Brain microvascular endothelial cell (primary cell): Measurements from ENCODE around the gene MRPL28.

ENCODE experiments used
- DNase-seq: peaks from one replicate; pipeline ENCODE4 v3.0.0-alpha.2; 2020
- H3K27ac ChIP-seq: fragments of 250-450 bp; sonication (Bioruptor Pico); 2 replicates; pipeline ENCODE4 v1.5.1; 2020; ENCODE audit warnings: mild to moderate bottlenecking, moderate library complexity
- H3K27me3 ChIP-seq: fragments of 250-450 bp; sonication (Bioruptor Pico); replicated peaks from 2 replicates; pipeline ENCODE4 v1.5.1; 2020; ENCODE audit warnings: mild to moderate bottlenecking
- H3K36me3 ChIP-seq: fragments of 250-450 bp; sonication (Bioruptor Pico); replicated peaks from 2 replicates; pipeline ENCODE4 v1.5.1; 2020; ENCODE audit warnings: mild to moderate bottlenecking
- H3K4me3 ChIP-seq: 2 replicates; pipeline ENCODE4 v1.5.1; 2011; ENCODE audit warnings: low read depth, mild to moderate bottlenecking, control low read depth, low read length, moderate library complexity
- in situ Hi-C: cut with HindIII; loops from 2 replicates; pipeline ENCODE4 v1.10.0; 2017; ENCODE audit warnings: low sequenced_read_pairs, low pct_ligation_motif_present
- TF ChIP-seq, protein P1 (sequence below): IDR thresholded peaks from 2 replicates; pipeline ENCODE4 v1.5.1; 2011; ENCODE audit warnings: low read depth, mild to moderate bottlenecking, moderate library complexity, low read length, control low read depth, inconsistent platforms; ENCODE audit errors: missing control alignments

Gene MRPL28

GRCh38 chr16:374616-374926 is 4.2 kb upstream of the MRPL28 start:
- H3K27ac ChIP-seq = no peak overlapping the region
- TF ChIP-seq, protein P1, sequence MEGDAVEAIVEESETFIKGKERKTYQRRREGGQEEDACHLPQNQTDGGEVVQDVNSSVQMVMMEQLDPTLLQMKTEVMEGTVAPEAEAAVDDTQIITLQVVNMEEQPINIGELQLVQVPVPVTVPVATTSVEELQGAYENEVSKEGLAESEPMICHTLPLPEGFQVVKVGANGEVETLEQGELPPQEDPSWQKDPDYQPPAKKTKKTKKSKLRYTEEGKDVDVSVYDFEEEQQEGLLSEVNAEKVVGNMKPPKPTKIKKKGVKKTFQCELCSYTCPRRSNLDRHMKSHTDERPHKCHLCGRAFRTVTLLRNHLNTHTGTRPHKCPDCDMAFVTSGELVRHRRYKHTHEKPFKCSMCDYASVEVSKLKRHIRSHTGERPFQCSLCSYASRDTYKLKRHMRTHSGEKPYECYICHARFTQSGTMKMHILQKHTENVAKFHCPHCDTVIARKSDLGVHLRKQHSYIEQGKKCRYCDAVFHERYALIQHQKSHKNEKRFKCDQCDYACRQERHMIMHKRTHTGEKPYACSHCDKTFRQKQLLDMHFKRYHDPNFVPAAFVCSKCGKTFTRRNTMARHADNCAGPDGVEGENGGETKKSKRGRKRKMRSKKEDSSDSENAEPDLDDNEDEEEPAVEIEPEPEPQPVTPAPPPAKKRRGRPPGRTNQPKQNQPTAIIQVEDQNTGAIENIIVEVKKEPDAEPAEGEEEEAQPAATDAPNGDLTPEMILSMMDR = no peak
- H3K27me3 ChIP-seq = no peaks in the 10 kb centered on the region
- no peak for DNase-seq
- no peak overlapping the region for H3K4me3 ChIP-seq
- in situ Hi-C loops = no loop called here
- peaks cover 36% of the 10 kb centered on the region for H3K36me3 ChIP-seq

DNA sequence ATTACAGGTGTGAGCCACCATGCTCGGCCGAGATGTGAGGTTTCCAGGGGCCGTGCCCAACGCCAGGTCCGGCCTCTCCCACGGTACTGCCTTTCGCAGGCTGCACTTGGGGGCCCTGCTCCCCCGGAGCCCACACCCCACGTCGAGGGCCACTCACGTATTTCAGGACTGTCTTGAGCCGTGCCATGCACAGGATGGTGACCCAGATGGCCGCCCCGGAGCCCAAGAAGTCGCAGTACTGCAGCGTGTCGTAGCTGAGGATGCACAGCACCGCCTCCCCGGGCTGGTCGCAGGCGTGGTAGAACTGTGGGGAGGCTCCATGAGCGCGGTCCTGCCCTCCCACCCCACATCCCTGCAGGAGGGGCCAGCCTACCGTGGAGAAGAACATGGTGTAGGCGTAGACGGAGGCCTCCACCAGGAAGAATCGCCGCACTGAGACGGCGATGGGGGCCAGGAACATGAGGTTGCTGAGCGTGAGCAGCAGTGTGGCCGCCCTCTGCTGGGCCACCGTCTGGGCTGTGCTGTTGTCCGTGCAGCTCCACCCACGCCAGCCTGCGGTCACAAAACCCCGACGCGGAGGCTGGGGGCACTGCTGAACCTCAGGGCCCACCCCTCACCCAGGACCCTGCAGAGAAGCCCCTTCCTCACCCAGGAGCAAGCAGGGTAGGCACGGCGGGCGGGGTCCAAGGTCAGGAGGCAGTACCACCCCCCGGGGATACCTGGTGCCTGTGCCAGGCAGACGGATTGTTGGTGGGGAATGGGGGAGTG is 3.7 kb upstream of the MRPL28 start:
- Histone ChIP-seq H3K4me3 (no peak overlapping the region), H3K36me3 (peaks cover 36% of the 10 kb centered on the region), H3K27ac (no peak overlapping the region), H3K27me3 (no peaks in the 10 kb centered on the region)
- TF ChIP-seq, protein P1 = no peak
- in situ Hi-C loops = no loop called here
- DNase-seq = no peak

DNA sequence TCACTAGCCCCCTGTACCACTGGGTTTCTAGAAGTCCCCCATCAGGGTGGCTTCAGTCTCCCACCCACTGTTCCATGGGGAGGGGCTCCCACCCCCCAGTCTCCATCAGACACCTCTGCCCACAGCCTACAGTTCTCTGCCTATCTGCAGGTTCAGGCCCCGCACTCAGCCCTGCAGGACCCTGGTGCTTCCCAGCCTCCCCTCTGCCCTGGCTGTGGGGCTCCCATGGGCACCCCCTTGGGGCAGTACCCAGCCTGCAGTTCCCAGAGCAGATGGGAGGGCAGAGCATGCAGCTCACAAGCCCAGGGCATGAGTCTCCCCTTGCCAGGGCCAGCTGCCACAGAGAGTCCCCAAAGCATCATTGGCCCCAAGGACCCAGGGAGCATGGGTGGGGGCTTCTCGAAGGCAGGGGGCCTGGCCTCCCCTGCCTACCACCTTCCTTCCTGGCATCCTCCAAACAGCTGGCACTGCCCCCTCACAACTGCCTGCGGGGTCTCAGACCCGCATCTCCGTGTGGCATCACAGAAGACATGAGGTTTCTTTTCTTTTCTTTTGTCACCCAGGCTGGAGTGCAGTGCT is 2.8 kb upstream of the MRPL28 start:
- no peaks in the 10 kb centered on the region for H3K27me3 ChIP-seq
- H3K27ac ChIP-seq = no peak overlapping the region
- in situ Hi-C loops = no loop called here
- no peak overlapping the region for H3K4me3 ChIP-seq
- H3K36me3 ChIP-seq = peaks cover 45% of the 10 kb centered on the region
- DNase-seq = no peak
- TF ChIP-seq, protein P1 = no peak

- peaks cover 52% of the 10 kb centered on the region for H3K36me3 ChIP-seq
- TF ChIP-seq, protein P1 = no peak
- in situ Hi-C loops = no loop called here
Observed at GRCh38 chr16:372302-372983, 2.1 kb upstream of the MRPL28 start.

GRCh38 chr16:371515-372301 is 1.4 kb upstream of the MRPL28 start:
- Histone ChIP-seq H3K27ac (no peak overlapping the region), H3K36me3 (peaks cover 51% of the 10 kb centered on the region)

More at GRCh38 chr16:372302-372983, 2.1 kb upstream of the MRPL28 start:
- H3K4me3 ChIP-seq = no peak overlapping the region
- H3K27ac ChIP-seq = no peak overlapping the region
- no peak for DNase-seq
- no peaks in the 10 kb centered on the region for H3K27me3 ChIP-seq

More at GRCh38 chr16:371515-372301, 1.4 kb upstream of the MRPL28 start:
- TF ChIP-seq, protein P1 = no peak
- no peaks in the 10 kb centered on the region for H3K27me3 ChIP-seq
- in situ Hi-C loops = no loop called here
- no peak overlapping the region for H3K4me3 ChIP-seq
- no peak for DNase-seq
